Hepatocyte (in vitro differentiated cells): ENCODE measurements around the gene SUGCT.

Source experiments
- CTCF ChIP-seq: fragments of 200-600 bp; sonication (generic); IDR thresholded peaks from 2 replicates; pipeline ENCODE4 v1.5.1; 2016; ENCODE audit warnings: antibody characterized with exemption, mild to moderate bottlenecking; ENCODE audit not compliant: poor library complexity
- EZH2 ChIP-seq: fragments of 200-600 bp; sonication (generic); IDR thresholded peaks from 2 replicates; pipeline ENCODE4 v1.6.1; 2016; ENCODE audit warnings: antibody characterized with exemption, mild to moderate bottlenecking, borderline replicate concordance
- EZH2phosphoT487 ChIP-seq: fragments of 200-600 bp; sonication (generic); IDR thresholded peaks from one replicate; pipeline ENCODE4 v1.6.1; 2018; ENCODE audit warnings: antibody characterized with exemption, mild to moderate bottlenecking, low read depth, moderate library complexity; ENCODE audit not compliant: unreplicated experiment, severe bottlenecking

GRCh38 chr7:40502359-40502758 lies 367.6 kb downstream of the SUGCT start:
- TF ChIP-seq CTCF (no peak), EZH2phosphoT487 (no peak), EZH2 (no peak)
